Activated CD4-positive, CD25-positive, alpha-beta regulatory T cell treated with anti-CD3 and anti-CD28 coated beads, Interleukin-2, amount 50 U/mL, for 24 hours (primary cell): ENCODE data around the gene PIM1.

Experiments
- ATAC-seq, 2 donors: fragments of 150-1000 bp; cut with Tn5 transposase; one replicate each; pipeline ENCODE4 v1.10.0; 2021; ENCODE audit warnings: mild to moderate bottlenecking in 1 of 2, moderate library complexity in 1 of 2

PIM1 gene

GRCh38 chr6:37138856-37139229 is 31.1 kb upstream of the PIM1 start:
- no peak for ATAC-seq

GRCh38 chr6:37139230-37139962 is 30.6 kb upstream of the PIM1 start:
- no peak for ATAC-seq

- no peak for ATAC-seq
Observed at GRCh38 chr6:37140145-37140544, 29.8 kb upstream of the PIM1 start.

- no peak for ATAC-seq
Observed at GRCh38 chr6:37141281-37142049, 28.5 kb upstream of the PIM1 start.

GRCh38 chr6:37142050-37142614 is 27.8 kb upstream of the PIM1 start:
- ATAC-seq = no peak

- ATAC-seq = peak; percentile 28 to 53
Observed at GRCh38 chr6:37143585-37143984, 26.4 kb upstream of the PIM1 start.

GRCh38 chr6:37145443-37145842 is 24.5 kb upstream of the PIM1 start:
- no peak for ATAC-seq

GRCh38 chr6:37146735-37147157 is 23.2 kb upstream of the PIM1 start:
- no peak for ATAC-seq

GRCh38 chr6:37149745-37150144 is 20.2 kb upstream of the PIM1 start:
- ATAC-seq = no peak

GRCh38 chr6:37150314-37150713 is 19.6 kb upstream of the PIM1 start:
- ATAC-seq = no peak

- ATAC-seq = peak; percentile 92 to 95
Observed at GRCh38 chr6:37155394-37156312, 14.3 kb upstream of the PIM1 start.

GRCh38 chr6:37158508-37158907 is 11.4 kb upstream of the PIM1 start:
- ATAC-seq = no peak

GRCh38 chr6:37160922-37161778 is 8.8 kb upstream of the PIM1 start:
- ATAC-seq = no peak

GRCh38 chr6:37162740-37163139 is 7.2 kb upstream of the PIM1 start:
- ATAC-seq = no peak

GRCh38 chr6:37168163-37168758 is 1.7 kb upstream of the PIM1 start:
- no peak for ATAC-seq

- no peak for ATAC-seq
Observed at GRCh38 chr6:37168811-37169495, 999 bp upstream of the PIM1 start.

GRCh38 chr6:37170273-37171200 is 585 bp downstream of the PIM1 start:
- ATAC-seq = peak in 1 of 2 donors; percentile 1

GRCh38 chr6:37171201-37171969 is 1.4 kb downstream of the PIM1 start:
- no peak for ATAC-seq
